NB4 (cell line): ENCODE data around the gene TBL2.
"Not testable (repeated sequence)": the region's sequence is repeated elsewhere in the genome, so short reads cannot be mapped to it uniquely, and the experiment has no call there.

Experiments
- POLR2A ChIP-seq: IDR thresholded peaks from 2 replicates; pipeline ENCODE4 v1.6.1; 2011; ENCODE audit warnings: mild to moderate bottlenecking; ENCODE audit not compliant: insufficient read length; ENCODE audit errors: extremely low read depth
- TF ChIP-seq, protein P1 (sequence below): IDR thresholded peaks from one replicate; pipeline ENCODE4 v1.5.1; 2012; ENCODE audit warnings: low read depth, low read length

DNA sequence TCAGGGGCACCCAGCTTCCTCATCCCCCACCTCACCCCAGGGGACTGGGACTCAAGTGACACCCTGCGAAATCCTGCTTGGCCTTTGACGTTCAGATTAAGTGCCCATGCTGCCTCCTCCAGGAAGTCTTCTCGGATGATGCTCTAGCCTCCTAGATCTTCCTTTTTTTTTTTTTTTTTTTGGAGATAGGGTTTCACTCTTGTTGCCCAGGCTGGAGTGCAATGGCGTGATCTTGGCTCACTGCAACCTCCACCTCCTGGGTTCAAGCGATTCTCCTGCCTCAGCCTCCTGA, 29.3 kb upstream of the TBL2 start:
- TF ChIP-seq POLR2A = not testable (repeated sequence)
- TF ChIP-seq, protein P1, sequence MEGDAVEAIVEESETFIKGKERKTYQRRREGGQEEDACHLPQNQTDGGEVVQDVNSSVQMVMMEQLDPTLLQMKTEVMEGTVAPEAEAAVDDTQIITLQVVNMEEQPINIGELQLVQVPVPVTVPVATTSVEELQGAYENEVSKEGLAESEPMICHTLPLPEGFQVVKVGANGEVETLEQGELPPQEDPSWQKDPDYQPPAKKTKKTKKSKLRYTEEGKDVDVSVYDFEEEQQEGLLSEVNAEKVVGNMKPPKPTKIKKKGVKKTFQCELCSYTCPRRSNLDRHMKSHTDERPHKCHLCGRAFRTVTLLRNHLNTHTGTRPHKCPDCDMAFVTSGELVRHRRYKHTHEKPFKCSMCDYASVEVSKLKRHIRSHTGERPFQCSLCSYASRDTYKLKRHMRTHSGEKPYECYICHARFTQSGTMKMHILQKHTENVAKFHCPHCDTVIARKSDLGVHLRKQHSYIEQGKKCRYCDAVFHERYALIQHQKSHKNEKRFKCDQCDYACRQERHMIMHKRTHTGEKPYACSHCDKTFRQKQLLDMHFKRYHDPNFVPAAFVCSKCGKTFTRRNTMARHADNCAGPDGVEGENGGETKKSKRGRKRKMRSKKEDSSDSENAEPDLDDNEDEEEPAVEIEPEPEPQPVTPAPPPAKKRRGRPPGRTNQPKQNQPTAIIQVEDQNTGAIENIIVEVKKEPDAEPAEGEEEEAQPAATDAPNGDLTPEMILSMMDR = not testable (repeated sequence)
